NB4 (cell line): ENCODE data around the gene SNAI3.

Experiments
- CTCF ChIP-seq: IDR thresholded peaks from one replicate; pipeline ENCODE4 v1.5.1; 2012; ENCODE audit warnings: low read depth, low read length
- MAX ChIP-seq: IDR thresholded peaks from 2 replicates; pipeline ENCODE4 v1.6.1; 2011; ENCODE audit warnings: low read depth, low read length
- MYC ChIP-seq: IDR thresholded peaks from 2 replicates; pipeline ENCODE4 v1.6.1; 2011; ENCODE audit warnings: low read depth, low read length
- POLR2A ChIP-seq: IDR thresholded peaks from 2 replicates; pipeline ENCODE4 v1.6.1; 2011; ENCODE audit warnings: mild to moderate bottlenecking; ENCODE audit not compliant: insufficient read length; ENCODE audit errors: extremely low read depth

GRCh38 chr16:88656291-88656980 is 29.9 kb downstream of the SNAI3 start:
- TF ChIP-seq CTCF (no peak), POLR2A (no peak), MAX (no peak), MYC (no peak)
